ENCODE data around the gene PRELID3B. TPM values are rescaled to one million over a fixed set of nuclear protein-coding genes. Genes with fewer than 3 reads are reported as not detected.

Gene PRELID3B
- total and polyA plus RNA-seq, 10 of the 15 experiments (the other 5 are each of a cell fraction or from before 2014, with no cell fraction given) = 72.5 to 151 (median 124) TPM

GRCh38 chr20:59025511-59025910, 17.1 kb downstream of the PRELID3B start:
- ATAC-seq (no peak), FAIRE-seq (no peak), DNase-seq (ENCODE audit: low read depth, low spot score) (no peak)
- BruUV-seq (replicated peaks) = no TSS peak
- intact Hi-C loops (cut with micrococcal nuclease; ENCODE audit: unreplicated experiment) (no loop called here), in situ Hi-C loops (cut with MboI) (no loop called here)
- Histone ChIP-seq H3K27ac (ENCODE audit: control insufficient read depth, insufficient read depth) (no peak overlapping the region), H3K4me2 (ENCODE audit: control insufficient read depth, insufficient read depth) (no peak overlapping the region), H3K4me1 (ENCODE audit: control insufficient read depth, insufficient read depth, low read length) (no peaks in the 10 kb centered on the region; the same call in 1 of the 2 replicates), H2AFZ (ENCODE audit: control insufficient read depth, low read depth, low read length) (no peak overlapping the region), H3K79me2 (ENCODE audit: control insufficient read depth, insufficient read depth, low read length) (peaks cover 38% of the 10 kb centered on the region), H3K27me3 (replicated peaks in 1 of 2; ENCODE audit: control insufficient read depth in 2 of 2, insufficient read depth in 2 of 2, low read length in 1 of 2) (no peaks in the 10 kb centered on the region), H3K36me3 (ENCODE audit: control insufficient read depth in 2 of 2, insufficient read depth in 2 of 2, low read length in 1 of 2) (peaks cover 13 to 30% of the 10 kb centered on the region in 2 experiments), H4K20me1 (ENCODE audit: control insufficient read depth, insufficient read depth) (no peaks in the 10 kb centered on the region), H3K4me3 (no peak overlapping the region), H3K9ac (ENCODE audit: control insufficient read depth, insufficient read depth, low read length) (no peak overlapping the region), H3K9me3 (replicated peaks; ENCODE audit: control insufficient read depth, insufficient read depth, low read length) (no peaks in the 10 kb centered on the region)
- RAD21 ChIA-PET (ENCODE audit: unreplicated experiment) = no interaction called here
- CTCF ChIA-PET = interaction anchor here (0.6 kb wide), 1 partner anchor 9 kb away, joined by 4 read pairs; no protein-coding TSS in a partner anchor
- 98% methylated on average over 4 of the region's 4 CpGs for WGBS (ENCODE audit: insufficient coverage, insufficient replicate concordance, low lambda C conversion rate, missing lambda C conversion rate)
- POLR2A ChIA-PET = no interaction called here
- TF ChIP-seq ELK1 (IDR thresholded peaks at IDR 0.05; ENCODE audit: low read depth, low read length) (no peak), HDGF (IDR thresholded peaks at IDR 0.05) (no peak), PKNOX1 (IDR thresholded peaks at IDR 0.05) (no peak), REST (IDR thresholded peaks at IDR 0.05; ENCODE audit: low read depth, low read length) (no peak)
- SMC1A ChIA-PET (ENCODE audit: uncharacterized antibody, unreplicated experiment) = interaction anchor here (0.8 kb wide), 1 partner anchor 14 kb away, joined by 3 read pairs; no protein-coding TSS in a partner anchor
